Gastroesophageal sphincter (tissue), 3 donors: ENCODE data around the gene SLC39A10.

ENCODE experiments used
- CTCF ChIP-seq, 4 experiments: fragments of 200-600 bp in 2 of 4; fragments of 450-650 bp in 2 of 4; sonication (generic) in 1 of 4; IDR thresholded peaks; one replicate each; pipeline ENCODE4 v1.5.1; 2017 to 2019; ENCODE audit warnings: antibody characterized with exemption in 4 of 4, mild to moderate bottlenecking in 2 of 4, moderate library complexity in 2 of 4
- POLR2AphosphoS5 ChIP-seq: sonication (generic); formaldehyde crosslinking; IDR thresholded peaks from one replicate; pipeline ENCODE4 v1.6.1; 2017; ENCODE audit warnings: antibody characterized with exemption

DNA sequence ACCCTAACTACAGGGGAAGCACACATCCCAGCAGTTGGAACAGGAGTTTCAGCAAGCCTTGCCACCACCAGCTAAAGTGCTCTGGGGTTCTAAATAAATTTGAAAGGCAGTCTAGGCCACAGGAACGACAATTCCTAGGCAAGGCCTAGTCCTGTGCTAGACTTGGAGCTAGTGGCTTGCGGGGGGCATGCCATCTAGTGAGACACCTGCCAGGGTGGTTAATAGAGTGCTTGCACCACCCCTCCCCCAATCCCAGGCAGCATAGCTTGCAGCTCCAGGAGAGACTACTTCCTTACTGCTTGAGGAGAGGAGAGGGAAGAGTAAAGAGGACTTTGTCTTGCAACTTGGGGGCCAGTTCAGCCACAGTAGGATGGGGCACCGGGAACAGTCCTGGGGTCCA lies 101.8 kb downstream of the SLC39A10 start:
- TF ChIP-seq CTCF (IDR thresholded peaks at IDR 0.05): no peak
- TF ChIP-seq POLR2AphosphoS5: no peak
